SK-N-SH (cell line): ENCODE results near the gene EPB41L2.

Experiments
- CHD2 ChIP-seq: fragments of 150-350 bp; IDR thresholded peaks from 2 replicates; pipeline ENCODE4 v1.6.1; 2018; ENCODE audit warnings: low read length; ENCODE audit not compliant: partially characterized antibody
- EP300 ChIP-seq, 2 experiments: IDR thresholded peaks; 2 replicates each; pipeline versions ENCODE4 v1.4.0 to v1.6.1; 2012; ENCODE audit warnings: borderline replicate concordance in 1 of 2, low read depth in 1 of 2, low read length in 1 of 2
- GABPA ChIP-seq: IDR thresholded peaks from 2 replicates; pipeline ENCODE4 v1.4.0; 2012; ENCODE audit warnings: low read depth, mild to moderate bottlenecking
- POLR2AphosphoS5 ChIP-seq: IDR thresholded peaks from 2 replicates; pipeline ENCODE4 v1.6.1; 2012; ENCODE audit warnings: low read depth, low read length
- RAD21 ChIP-seq: IDR thresholded peaks from 2 replicates; pipeline ENCODE4 v1.6.1; 2012; ENCODE audit warnings: mild to moderate bottlenecking, low read length
- SIN3A ChIP-seq: IDR thresholded peaks from 2 replicates; pipeline ENCODE4 v1.6.1; 2012; ENCODE audit warnings: low read depth, mild to moderate bottlenecking, low read length, moderate library complexity, borderline replicate concordance
- TEAD4 ChIP-seq: IDR thresholded peaks from 2 replicates; pipeline ENCODE4 v1.4.0; 2012; ENCODE audit warnings: mild to moderate bottlenecking, borderline replicate concordance; ENCODE audit not compliant: insufficient read depth
- ZBTB33 ChIP-seq: IDR thresholded peaks from 2 replicates; pipeline ENCODE4 v1.4.0; 2012; ENCODE audit warnings: low read depth, borderline replicate concordance
- TF ChIP-seq, protein P1 (sequence below): fragments of 200-600 bp; sonication (generic); IDR thresholded peaks from 2 replicates; pipeline ENCODE4 v1.6.1; 2017; ENCODE audit warnings: antibody characterized with exemption, mild to moderate bottlenecking, moderate library complexity
- TF ChIP-seq, protein P2 (sequence below): IDR thresholded peaks from 2 replicates; pipeline ENCODE4 v1.6.1; 2012; ENCODE audit warnings: mild to moderate bottlenecking, low read depth, low read length, moderate library complexity

- TF ChIP-seq, protein P1, sequence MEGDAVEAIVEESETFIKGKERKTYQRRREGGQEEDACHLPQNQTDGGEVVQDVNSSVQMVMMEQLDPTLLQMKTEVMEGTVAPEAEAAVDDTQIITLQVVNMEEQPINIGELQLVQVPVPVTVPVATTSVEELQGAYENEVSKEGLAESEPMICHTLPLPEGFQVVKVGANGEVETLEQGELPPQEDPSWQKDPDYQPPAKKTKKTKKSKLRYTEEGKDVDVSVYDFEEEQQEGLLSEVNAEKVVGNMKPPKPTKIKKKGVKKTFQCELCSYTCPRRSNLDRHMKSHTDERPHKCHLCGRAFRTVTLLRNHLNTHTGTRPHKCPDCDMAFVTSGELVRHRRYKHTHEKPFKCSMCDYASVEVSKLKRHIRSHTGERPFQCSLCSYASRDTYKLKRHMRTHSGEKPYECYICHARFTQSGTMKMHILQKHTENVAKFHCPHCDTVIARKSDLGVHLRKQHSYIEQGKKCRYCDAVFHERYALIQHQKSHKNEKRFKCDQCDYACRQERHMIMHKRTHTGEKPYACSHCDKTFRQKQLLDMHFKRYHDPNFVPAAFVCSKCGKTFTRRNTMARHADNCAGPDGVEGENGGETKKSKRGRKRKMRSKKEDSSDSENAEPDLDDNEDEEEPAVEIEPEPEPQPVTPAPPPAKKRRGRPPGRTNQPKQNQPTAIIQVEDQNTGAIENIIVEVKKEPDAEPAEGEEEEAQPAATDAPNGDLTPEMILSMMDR = no peak
- no peak for TF ChIP-seq CHD2
- TF ChIP-seq, protein P2, sequence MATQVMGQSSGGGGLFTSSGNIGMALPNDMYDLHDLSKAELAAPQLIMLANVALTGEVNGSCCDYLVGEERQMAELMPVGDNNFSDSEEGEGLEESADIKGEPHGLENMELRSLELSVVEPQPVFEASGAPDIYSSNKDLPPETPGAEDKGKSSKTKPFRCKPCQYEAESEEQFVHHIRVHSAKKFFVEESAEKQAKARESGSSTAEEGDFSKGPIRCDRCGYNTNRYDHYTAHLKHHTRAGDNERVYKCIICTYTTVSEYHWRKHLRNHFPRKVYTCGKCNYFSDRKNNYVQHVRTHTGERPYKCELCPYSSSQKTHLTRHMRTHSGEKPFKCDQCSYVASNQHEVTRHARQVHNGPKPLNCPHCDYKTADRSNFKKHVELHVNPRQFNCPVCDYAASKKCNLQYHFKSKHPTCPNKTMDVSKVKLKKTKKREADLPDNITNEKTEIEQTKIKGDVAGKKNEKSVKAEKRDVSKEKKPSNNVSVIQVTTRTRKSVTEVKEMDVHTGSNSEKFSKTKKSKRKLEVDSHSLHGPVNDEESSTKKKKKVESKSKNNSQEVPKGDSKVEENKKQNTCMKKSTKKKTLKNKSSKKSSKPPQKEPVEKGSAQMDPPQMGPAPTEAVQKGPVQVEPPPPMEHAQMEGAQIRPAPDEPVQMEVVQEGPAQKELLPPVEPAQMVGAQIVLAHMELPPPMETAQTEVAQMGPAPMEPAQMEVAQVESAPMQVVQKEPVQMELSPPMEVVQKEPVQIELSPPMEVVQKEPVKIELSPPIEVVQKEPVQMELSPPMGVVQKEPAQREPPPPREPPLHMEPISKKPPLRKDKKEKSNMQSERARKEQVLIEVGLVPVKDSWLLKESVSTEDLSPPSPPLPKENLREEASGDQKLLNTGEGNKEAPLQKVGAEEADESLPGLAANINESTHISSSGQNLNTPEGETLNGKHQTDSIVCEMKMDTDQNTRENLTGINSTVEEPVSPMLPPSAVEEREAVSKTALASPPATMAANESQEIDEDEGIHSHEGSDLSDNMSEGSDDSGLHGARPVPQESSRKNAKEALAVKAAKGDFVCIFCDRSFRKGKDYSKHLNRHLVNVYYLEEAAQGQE = no peak
- TF ChIP-seq RAD21 = no peak
- TF ChIP-seq EP300 (IDR thresholded peaks at IDR 0.05; ENCODE audit: borderline replicate concordance in 1 of 2, low read depth in 1 of 2, low read length in 1 of 2) = no peak
- TF ChIP-seq ZBTB33 = no peak
- no peak for TF ChIP-seq GABPA
- TF ChIP-seq TEAD4 = no peak
- TF ChIP-seq POLR2AphosphoS5 = no peak
- TF ChIP-seq SIN3A = no peak
Observed at GRCh38 chr6:131033631-131034030, 29.4 kb downstream of the EPB41L2 start.
